ENCODE results near the gene MGARP.
A peak's percentile ranks its signal among the peaks of the same experiment; 100 is the strongest.

The MGARP gene

GRCh38 chr4:139282065-139282720 is 2.2 kb upstream of the MGARP start:
- ChIA-PET POLR2A (interaction anchor here (0.7 to 1.1 kb wide), 3 partner anchors 14 to 39 kb away, joined by 3 to 6 read pairs (median 3); partner anchors contain the start of gene NAA15), CTCF (interaction anchor here (0.9 to 3.5 kb wide), 6 partner anchors 11 to 182 kb away, joined by 3 to 36 read pairs (median 6); partner anchors contain the start of genes NAA15 and NDUFC1)
- TF ChIP-seq, protein P1, sequence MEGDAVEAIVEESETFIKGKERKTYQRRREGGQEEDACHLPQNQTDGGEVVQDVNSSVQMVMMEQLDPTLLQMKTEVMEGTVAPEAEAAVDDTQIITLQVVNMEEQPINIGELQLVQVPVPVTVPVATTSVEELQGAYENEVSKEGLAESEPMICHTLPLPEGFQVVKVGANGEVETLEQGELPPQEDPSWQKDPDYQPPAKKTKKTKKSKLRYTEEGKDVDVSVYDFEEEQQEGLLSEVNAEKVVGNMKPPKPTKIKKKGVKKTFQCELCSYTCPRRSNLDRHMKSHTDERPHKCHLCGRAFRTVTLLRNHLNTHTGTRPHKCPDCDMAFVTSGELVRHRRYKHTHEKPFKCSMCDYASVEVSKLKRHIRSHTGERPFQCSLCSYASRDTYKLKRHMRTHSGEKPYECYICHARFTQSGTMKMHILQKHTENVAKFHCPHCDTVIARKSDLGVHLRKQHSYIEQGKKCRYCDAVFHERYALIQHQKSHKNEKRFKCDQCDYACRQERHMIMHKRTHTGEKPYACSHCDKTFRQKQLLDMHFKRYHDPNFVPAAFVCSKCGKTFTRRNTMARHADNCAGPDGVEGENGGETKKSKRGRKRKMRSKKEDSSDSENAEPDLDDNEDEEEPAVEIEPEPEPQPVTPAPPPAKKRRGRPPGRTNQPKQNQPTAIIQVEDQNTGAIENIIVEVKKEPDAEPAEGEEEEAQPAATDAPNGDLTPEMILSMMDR (IDR thresholded peaks at IDR 0.05; ENCODE audit: insufficient read depth, low read length, missing control alignments), result no peak
- H3K4me3 ChIP-seq (ENCODE audit: low read depth, low read length), result no peak overlapping the region
- DNase-seq (ENCODE audit: low read depth, low spot score), result no peak

DNA sequence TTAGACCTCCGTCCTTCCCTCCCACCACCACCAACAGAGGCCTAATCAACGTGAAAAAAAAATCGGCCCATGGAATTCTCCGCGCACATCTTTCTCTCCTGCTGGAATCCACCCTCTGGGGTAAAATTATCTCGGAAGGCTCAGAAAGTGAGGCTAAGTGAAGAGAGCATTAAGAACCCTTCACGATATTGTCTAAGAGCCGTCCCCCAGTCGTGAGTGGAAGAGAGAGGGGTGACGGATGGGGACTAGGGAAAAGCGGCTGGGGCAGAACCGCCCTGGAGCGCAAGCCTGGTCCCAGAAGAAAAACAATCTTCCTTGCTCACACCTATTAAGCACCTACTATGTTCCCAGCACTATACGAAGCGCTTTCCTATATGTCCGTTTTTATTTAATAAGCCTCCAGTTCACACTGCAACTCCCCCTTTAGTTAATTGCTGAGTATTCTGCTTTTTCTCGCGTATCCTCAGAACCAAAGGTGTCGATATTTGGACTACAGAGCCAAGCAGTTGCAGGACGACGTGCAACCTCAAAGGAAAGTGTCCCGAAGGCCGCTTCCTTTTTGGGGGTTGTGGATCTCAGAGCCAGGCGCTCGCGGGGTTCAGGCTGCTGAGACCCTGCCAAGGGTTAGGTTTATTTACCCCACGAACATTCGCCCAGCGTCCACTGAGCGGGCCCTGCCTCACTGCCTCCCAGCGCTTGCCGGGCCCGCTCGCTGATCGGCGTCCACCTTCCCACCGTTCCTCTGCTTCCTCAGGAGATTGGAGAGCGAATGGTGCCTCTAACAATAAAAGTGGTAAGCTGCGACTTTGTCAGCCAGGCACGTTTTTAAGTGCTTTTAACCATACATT is 889 bp downstream of the MGARP start:
- H3K4me3 ChIP-seq (ENCODE audit: low read depth, low read length), result peak overlapping the region; percentile 64
- DNase-seq (ENCODE audit: low read depth, low spot score), result no peak
- TF ChIP-seq, protein P1 (IDR thresholded peaks at IDR 0.05; ENCODE audit: insufficient read depth, low read length, missing control alignments), result no peak
- ChIA-PET CTCF (interaction anchor here (1.4 to 3.5 kb wide), 3 partner anchors 16 to 48 kb away, joined by 3 to 36 read pairs (median 5); no protein-coding TSS in a partner anchor), POLR2A (no interaction called here)

GRCh38 chr4:139278485-139278884 is 1.5 kb downstream of the MGARP start:
- ChIA-PET CTCF (interaction anchor here (1.6 kb wide), 1 partner anchor 17 kb away, joined by 5 read pairs; no protein-coding TSS in a partner anchor), POLR2A (interaction anchor here (0.7 kb wide), 1 partner anchor 251 kb away, joined by 3 read pairs; no protein-coding TSS in a partner anchor)
- TF ChIP-seq, protein P1 (IDR thresholded peaks at IDR 0.05; ENCODE audit: insufficient read depth, low read length, missing control alignments), result no peak
- DNase-seq (ENCODE audit: low read depth, low spot score), result no peak
- H3K4me3 ChIP-seq (ENCODE audit: low read depth, low read length), result peak overlapping the region; percentile 64

DNA sequence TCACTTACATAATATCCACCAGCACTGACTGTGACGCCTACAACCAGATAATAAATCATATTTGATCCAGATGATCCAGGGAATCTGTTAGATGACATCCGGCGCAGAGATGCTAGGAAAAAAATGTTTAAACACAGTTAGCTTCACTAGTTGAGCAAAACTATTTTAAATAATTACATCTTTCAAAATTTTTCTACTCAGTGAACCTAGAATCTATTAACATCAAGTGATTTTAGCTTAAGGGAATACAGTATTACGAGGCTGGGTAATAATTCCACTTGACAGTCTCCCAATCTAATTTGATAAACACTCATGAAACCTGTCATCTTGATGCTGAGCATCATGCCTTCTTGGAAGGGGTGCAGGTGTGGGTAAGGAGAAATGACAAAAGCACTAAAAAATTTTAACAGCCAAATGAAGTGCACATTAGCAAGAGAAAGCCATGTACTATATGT is 4.7 kb downstream of the MGARP start:
- DNase-seq (ENCODE audit: low read depth, low spot score), result no peak
- ChIA-PET CTCF (interaction anchor here (1.0 to 2.9 kb wide), 3 partner anchors 16 to 47 kb away, joined by 3 to 22 read pairs (median 6); no protein-coding TSS in a partner anchor), POLR2A (no interaction called here)
- TF ChIP-seq, protein P1 (IDR thresholded peaks at IDR 0.05; ENCODE audit: insufficient read depth, low read length, missing control alignments), result no peak
- H3K4me3 ChIP-seq (ENCODE audit: low read depth, low read length), result no peak overlapping the region

DNA sequence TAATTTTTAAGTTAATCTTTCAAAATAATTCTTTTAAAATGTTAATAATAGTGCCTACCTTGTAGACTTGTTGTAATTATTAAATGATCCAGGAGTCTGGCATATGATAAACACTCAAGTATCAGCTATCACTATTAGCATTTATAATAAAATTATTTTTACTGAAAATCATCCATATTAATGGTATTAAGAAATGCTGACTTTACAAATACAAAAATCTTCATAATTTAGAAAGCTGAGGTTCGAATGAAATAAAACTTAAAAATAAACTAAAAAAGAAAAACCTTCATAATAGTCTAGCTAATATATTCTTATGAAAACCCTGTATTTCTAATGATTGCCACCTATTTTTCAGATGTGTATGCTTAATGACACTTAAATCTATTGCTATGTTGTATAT is 5.2 kb downstream of the MGARP start:
- DNase-seq (ENCODE audit: low read depth, low spot score), result no peak
- POLR2A ChIA-PET, result no interaction called here
- CTCF ChIA-PET, result interaction anchor here (2.3 to 2.9 kb wide), 2 partner anchors 21 to 46 kb away, joined by 6 to 22 read pairs; no protein-coding TSS in a partner anchor
- TF ChIP-seq, protein P1 (IDR thresholded peaks at IDR 0.05; ENCODE audit: insufficient read depth, low read length, missing control alignments), result no peak
- H3K4me3 ChIP-seq (ENCODE audit: low read depth, low read length), result no peak overlapping the region

- DNase-seq (ENCODE audit: low read depth, low spot score), result no peak
- TF ChIP-seq, protein P1 (IDR thresholded peaks at IDR 0.05; ENCODE audit: insufficient read depth, low read length, missing control alignments), result no peak
- ChIA-PET CTCF (no interaction called here), POLR2A (no interaction called here)
- no peak overlapping the region for H3K4me3 ChIP-seq (ENCODE audit: low read depth, low read length)
Observed at GRCh38 chr4:139273835-139274234, 6.2 kb downstream of the MGARP start.

Data from AG04449 (cell line).